HUES6 (cell line): Measurements from ENCODE around the gene GABBR2.

Experiments used
- H3K27ac ChIP-seq: 2 replicates; pipeline ENCODE4 v1.7.0; 2013; ENCODE audit warnings: low read depth, mild to moderate bottlenecking, low read length, inconsistent platforms
- H3K27me3 ChIP-seq: 2 replicates; pipeline ENCODE4 v1.6.1; 2013; ENCODE audit warnings: low read length; ENCODE audit not compliant: control insufficient read depth, insufficient read depth
- H3K36me3 ChIP-seq: 2 replicates; pipeline ENCODE4 v1.6.1; 2013; ENCODE audit warnings: low read length; ENCODE audit not compliant: control insufficient read depth, insufficient read depth
- H3K4me1 ChIP-seq: 2 replicates; pipeline ENCODE4 v1.6.1; 2013; ENCODE audit warnings: low read length; ENCODE audit not compliant: control insufficient read depth, insufficient read depth
- H3K4me3 ChIP-seq: 2 replicates; pipeline ENCODE4 v1.5.1; 2013; ENCODE audit warnings: low read depth, low read length
- H3K9ac ChIP-seq: one replicate; pipeline ENCODE4 v1.6.1; 2013; ENCODE audit warnings: mild to moderate bottlenecking, low read length
- H3K9me3 ChIP-seq: 2 replicates; pipeline ENCODE4 v1.6.1; 2013; ENCODE audit warnings: low read depth, low read length; ENCODE audit not compliant: control insufficient read depth, insufficient read depth

GABBR2 gene

DNA sequence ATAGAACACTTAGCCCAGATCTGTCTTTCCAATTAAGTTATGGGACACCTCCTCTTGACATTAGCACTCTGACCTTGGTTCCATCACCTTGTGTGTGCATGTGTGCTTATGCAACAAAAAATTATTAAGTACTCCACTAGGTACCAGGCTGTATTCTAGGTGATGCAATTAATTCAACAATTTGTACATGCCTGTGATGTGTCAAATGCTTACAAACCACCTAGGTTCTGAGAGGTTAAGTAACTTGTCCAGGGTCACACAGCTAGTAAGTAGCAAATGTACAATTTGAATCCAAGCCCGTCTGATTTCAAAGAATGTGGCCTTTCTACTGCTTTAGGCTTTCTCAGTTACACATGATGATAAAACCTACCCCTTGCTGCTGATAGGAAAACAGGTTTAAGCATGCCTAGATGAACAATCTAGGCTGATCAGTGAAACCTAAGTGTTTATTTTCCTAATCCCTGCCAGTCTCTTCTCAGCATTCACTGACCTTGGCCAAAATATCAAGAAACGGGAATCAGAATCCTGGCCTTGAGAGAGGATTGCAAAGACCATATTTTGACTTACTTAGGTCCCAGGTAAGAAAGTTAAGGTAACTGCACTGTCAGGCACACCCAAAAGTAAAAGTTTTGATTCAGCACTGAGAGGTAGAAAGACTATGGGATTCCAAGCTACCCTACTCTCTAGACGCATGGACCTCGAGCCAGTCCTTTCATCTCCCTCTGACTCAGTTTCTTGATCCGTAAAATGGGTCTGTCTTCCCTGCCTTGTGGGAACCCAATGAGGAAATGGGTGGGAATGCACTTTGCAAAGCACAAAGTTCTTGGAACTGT, 454.3 kb downstream of the GABBR2 start:
- H3K4me1 ChIP-seq, result peaks cover 23% of the 10 kb centered on the region

GRCh38 chr9:98253565-98253964, 455.2 kb downstream of the GABBR2 start:
- H3K4me3 ChIP-seq, result peak overlapping the region; percentile 89; the same call in 1 of the 2 replicates
- H3K27ac ChIP-seq, result no peak overlapping the region
- no peaks in the 10 kb centered on the region for H3K9me3 ChIP-seq
- no peak overlapping the region for H3K9ac ChIP-seq
- H3K27me3 ChIP-seq, result no peaks in the 10 kb centered on the region
- H3K36me3 ChIP-seq, result peaks cover 17% of the 10 kb centered on the region; the same call in 1 of the 2 replicates
- peaks cover 31% of the 10 kb centered on the region for H3K4me1 ChIP-seq

More for the DNA sequence above, 454.3 kb downstream of the GABBR2 start:
- Histone ChIP-seq H3K36me3 (peaks cover 17% of the 10 kb centered on the region; the same call in 1 of the 2 replicates), H3K27me3 (no peaks in the 10 kb centered on the region), H3K9ac (peak overlapping the region; percentile 54), H3K27ac (no peak overlapping the region), H3K9me3 (no peaks in the 10 kb centered on the region), H3K4me3 (peak overlapping the region; percentile 89)

GRCh38 chr9:98251551-98251950, 457.2 kb downstream of the GABBR2 start:
- Histone ChIP-seq H3K27ac (no peak overlapping the region), H3K4me3 (no peak overlapping the region), H3K4me1 (peaks cover 34% of the 10 kb centered on the region), H3K9me3 (no peaks in the 10 kb centered on the region), H3K9ac (no peak overlapping the region), H3K27me3 (no peaks in the 10 kb centered on the region), H3K36me3 (peaks cover 17% of the 10 kb centered on the region; the same call in 1 of the 2 replicates)

- no peak overlapping the region for H3K4me3 ChIP-seq
- H3K27me3 ChIP-seq, result no peaks in the 10 kb centered on the region
- H3K27ac ChIP-seq, result no peak overlapping the region
- no peak overlapping the region for H3K9ac ChIP-seq
- H3K4me1 ChIP-seq, result peaks cover 36% of the 10 kb centered on the region
- peaks cover 17% of the 10 kb centered on the region; the same call in 1 of the 2 replicates for H3K36me3 ChIP-seq
- no peaks in the 10 kb centered on the region for H3K9me3 ChIP-seq
Measured at GRCh38 chr9:98249771-98250170, 459.0 kb downstream of the GABBR2 start.

GRCh38 chr9:98248737-98249474, 459.8 kb downstream of the GABBR2 start:
- Histone ChIP-seq H3K9ac (no peak overlapping the region), H3K9me3 (no peaks in the 10 kb centered on the region), H3K4me1 (peaks cover 39% of the 10 kb centered on the region), H3K27ac (no peak overlapping the region), H3K4me3 (no peak overlapping the region), H3K36me3 (peaks cover 17% of the 10 kb centered on the region; the same call in 1 of the 2 replicates), H3K27me3 (no peaks in the 10 kb centered on the region)

DNA sequence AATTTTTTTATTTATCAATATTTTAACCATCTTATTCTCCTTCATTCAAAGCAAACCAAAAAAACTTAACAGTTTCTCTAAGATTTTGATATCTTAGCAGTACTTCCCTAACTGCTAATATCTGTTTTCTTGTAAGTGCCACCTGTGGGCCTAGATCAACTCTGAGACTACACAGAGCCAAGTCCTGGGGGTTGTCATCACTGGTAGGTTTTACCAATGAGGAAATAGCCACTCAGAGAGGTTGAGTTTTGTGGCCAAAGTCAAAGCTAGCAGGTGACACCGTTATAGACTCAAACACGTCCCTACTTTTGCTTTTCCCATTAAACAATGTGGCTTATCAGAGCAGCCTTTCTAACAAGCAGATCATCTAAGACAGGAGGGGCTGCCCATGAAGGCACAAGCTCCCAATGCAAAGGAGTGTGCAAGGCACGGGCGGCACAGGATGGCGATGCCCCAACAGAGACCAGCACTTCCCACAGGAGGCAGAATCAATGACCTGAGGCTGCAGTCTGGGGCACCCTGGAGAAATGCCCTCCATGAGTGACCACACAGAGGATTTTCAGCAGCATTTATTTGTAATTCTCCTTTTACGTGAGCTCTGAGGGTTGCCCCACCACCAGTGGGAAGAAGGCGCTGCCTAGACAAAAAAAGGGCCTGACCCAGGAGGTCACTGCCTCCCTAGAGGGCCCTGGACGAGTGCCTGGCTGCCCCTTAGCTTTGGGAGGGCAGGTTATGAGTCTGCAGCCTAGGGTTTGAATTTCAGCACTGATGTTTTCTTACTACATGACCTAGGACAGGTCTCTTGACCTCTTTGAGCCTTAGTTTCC, 460.7 kb downstream of the GABBR2 start:
- peaks cover 39% of the 10 kb centered on the region for H3K4me1 ChIP-seq
- H3K9me3 ChIP-seq, result no peaks in the 10 kb centered on the region
- H3K36me3 ChIP-seq, result peaks cover 17% of the 10 kb centered on the region; the same call in 1 of the 2 replicates
- no peak overlapping the region for H3K9ac ChIP-seq
- H3K27me3 ChIP-seq, result no peaks in the 10 kb centered on the region
- no peak overlapping the region for H3K4me3 ChIP-seq
- no peak overlapping the region for H3K27ac ChIP-seq

- Histone ChIP-seq H3K36me3 (peaks cover 27% of the 10 kb centered on the region; the same call in 1 of the 2 replicates), H3K4me3 (no peak overlapping the region), H3K9me3 (no peaks in the 10 kb centered on the region), H3K9ac (no peak overlapping the region), H3K27me3 (no peaks in the 10 kb centered on the region), H3K4me1 (peaks cover 25% of the 10 kb centered on the region), H3K27ac (no peak overlapping the region)
Measured at GRCh38 chr9:98242426-98242825, 466.3 kb downstream of the GABBR2 start.

- peaks cover 22% of the 10 kb centered on the region for H3K4me1 ChIP-seq
- H3K27me3 ChIP-seq, result no peaks in the 10 kb centered on the region
- no peak overlapping the region for H3K4me3 ChIP-seq
- H3K9ac ChIP-seq, result no peak overlapping the region
- no peaks in the 10 kb centered on the region for H3K9me3 ChIP-seq
- no peak overlapping the region for H3K27ac ChIP-seq
- peaks cover 27% of the 10 kb centered on the region; the same call in 1 of the 2 replicates for H3K36me3 ChIP-seq
Measured at GRCh38 chr9:98241357-98242300, 467.1 kb downstream of the GABBR2 start.

GRCh38 chr9:98240475-98240874, 468.3 kb downstream of the GABBR2 start:
- Histone ChIP-seq H3K36me3 (peaks cover 27% of the 10 kb centered on the region; the same call in 1 of the 2 replicates), H3K4me1 (peaks cover 19% of the 10 kb centered on the region), H3K27ac (no peak overlapping the region), H3K9ac (no peak overlapping the region), H3K27me3 (no peaks in the 10 kb centered on the region), H3K4me3 (no peak overlapping the region), H3K9me3 (no peaks in the 10 kb centered on the region)
